HT-29 (cell line): ENCODE results near the gene LAMP2. TPM values are rescaled to one million over a fixed set of nuclear protein-coding genes. Genes with fewer than 3 reads are reported as not detected.
"Not testable (repeated sequence)": the region's sequence is repeated elsewhere in the genome, so short reads cannot be mapped to it uniquely, and the experiment has no call there.

ENCODE experiments used
- DNase-seq: peaks from one replicate; pipeline ENCODE4 v3.0.0-alpha.2; 2015; ENCODE audit warnings: low spot score
- total RNA-seq: library from RNA; depleted of rRNA; stranded (reverse); fragments of >200 nt; shearing (Covaris generic); gene quantifications from 2 replicates; pipeline ENCODE4 v1.2.3, GENCODE V29; 2014; rRNA removed

Gene LAMP2
- total RNA-seq: 16.1 and 21.8 TPM in 2 replicates

DNA sequence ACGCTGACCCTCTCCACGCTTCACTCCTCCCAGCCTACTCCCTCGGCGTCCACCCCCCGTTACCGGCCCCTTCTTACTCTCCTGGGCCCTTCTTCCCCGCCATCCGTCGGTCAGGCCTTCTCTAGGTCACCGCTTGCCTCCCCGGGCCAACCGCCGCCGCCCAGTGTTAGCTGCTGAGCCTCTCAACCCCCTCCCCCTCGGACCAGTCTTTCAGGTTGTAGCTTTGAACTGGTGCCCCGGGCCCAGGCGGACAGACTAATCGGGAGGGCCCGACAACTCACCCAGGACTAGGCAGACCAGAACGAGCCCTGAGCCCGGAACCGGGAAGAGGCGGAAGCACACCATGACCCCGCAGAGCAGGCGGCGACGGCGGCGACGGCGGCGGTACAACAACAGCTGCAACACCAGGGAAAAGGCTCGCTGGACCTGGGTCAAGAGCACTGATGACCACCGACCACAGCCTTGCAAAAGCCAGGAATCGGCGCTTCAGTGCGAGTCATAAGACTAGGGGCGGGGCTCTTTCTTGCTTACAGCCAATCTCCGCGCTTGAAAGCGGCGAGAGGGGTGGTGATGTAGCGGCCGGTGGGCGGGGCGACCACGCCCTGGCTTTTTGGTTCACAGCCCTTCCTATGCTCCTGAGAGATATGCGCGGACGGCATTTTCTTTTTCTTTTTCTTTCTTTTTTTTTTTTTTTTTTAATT lies at the start of gene LAMP2:
TSS of gene LAMP2 (minus strand) at position 472 of the 701 bp plus-strand sequence. CDS start at position 345, 127 bp downstream.
- DNase-seq: peak; percentile 85

DNA sequence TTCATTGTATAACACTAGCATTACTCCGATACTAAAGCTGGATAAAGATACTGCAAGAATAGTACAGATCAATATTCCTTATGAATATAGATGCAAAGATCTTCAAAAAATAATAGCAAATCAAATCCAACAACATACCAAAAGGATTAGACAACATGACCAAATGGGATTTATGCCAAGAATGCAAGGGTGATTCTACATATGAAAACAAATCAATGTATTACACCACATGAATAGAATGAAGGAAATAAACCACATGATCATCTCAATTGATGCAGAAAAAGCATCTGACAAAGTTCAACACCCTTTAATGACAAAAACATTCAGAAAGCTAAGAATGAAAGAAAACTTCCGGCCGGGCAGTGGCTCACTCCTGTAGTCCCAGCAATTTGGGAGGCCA lies 48.8 kb upstream of the LAMP2 start:
- DNase-seq: no peak

- DNase-seq: peak; percentile 48
Observed at GRCh38 chrX:120514236-120514635, 45.1 kb upstream of the LAMP2 start.

DNA sequence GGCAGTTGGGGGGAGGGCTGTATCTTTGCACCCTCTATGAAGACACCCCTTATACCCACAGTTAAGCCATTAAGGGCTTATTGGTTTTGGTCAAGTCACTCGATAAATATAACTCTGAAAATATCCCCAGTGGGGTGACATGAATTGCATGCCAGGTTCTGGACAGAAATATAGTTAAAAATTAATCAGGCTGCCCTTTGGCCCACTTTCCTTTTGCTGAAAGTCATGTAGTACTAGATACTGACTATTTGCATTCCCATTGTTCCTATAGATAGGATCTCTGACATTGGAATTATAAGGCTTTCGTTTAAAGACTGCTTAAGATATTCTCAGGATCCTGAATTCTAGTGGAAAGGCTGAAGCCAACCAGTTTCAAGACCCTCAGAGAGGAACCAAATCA lies 43.5 kb upstream of the LAMP2 start:
- peak; percentile 11 for DNase-seq

- DNase-seq: no peak
Observed at GRCh38 chrX:120512222-120512621, 43.1 kb upstream of the LAMP2 start.

DNA sequence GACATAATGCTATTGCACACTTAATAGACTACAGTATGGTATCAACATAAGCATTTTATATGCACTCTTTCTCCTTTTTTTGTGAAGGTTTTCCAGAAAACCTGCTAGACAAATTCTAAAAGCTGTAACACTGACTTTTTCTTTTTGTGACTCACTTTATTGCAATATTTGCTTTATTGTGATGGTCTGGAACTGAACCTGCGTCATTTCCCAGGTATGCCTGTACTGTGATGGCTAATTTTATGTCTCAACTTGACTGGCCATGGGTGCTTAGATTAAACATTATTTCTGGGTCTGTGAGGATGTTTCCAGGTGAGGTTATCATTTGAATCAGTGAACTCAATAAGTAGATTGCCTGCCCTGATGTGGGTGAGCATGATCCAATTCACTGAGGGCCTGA lies 35.5 kb upstream of the LAMP2 start:
- DNase-seq: no peak

DNA sequence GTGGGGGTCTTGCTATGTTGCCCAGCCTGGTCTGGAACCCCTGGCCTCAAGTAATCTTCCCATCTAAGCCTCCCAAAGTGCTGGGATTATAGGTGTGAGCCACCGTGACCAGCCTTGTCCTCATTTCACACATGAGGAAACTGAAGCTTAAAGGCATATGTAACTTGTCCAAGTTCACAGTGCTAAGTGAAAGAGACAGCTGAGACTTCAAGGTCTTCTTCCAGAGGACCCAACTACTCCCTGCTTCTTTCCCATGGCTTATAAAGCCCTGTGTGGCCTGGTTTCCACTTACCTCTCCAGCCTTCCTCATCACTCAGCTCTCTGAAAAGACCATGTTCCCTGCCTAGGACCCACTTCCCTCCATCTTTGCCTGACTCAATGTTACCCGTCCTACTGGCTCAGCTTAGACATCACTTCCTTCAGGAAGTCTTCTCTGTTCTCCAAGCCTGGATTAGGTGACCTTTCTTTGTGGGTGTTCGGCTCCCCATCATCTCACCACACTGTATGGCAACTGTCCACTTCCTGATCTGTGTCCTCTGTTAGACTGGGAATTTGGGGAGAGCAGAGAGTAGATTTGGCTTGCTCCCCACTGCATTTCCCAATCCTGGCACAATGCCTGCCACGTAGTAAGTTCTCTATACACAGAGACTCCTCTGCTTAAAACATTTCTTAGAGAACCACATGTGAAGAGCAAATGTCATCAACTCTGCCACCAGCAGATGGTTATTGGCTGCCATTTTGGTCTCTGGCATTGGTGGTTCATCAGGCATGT lies 30.4 kb upstream of the LAMP2 start:
- no peak for DNase-seq

DNA sequence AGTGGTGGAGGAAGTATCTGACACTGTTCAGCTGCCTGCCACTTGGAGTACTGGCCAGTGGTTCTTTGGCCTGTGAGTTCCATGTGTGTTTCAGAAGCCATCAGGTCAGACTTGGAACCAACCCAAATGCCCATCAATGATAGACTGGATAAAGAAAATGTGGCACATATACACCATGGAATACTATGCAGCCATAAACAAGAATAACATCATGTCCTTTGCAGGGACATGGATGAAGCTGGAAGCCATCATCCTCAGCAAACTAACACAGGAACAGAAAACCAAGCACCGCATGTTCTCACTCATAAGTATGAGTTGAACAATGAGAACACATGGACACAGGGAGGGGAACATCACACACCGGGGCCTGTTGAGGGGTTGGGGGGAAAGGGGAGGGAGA lies 21.0 kb upstream of the LAMP2 start:
- DNase-seq: not testable (repeated sequence)

DNA sequence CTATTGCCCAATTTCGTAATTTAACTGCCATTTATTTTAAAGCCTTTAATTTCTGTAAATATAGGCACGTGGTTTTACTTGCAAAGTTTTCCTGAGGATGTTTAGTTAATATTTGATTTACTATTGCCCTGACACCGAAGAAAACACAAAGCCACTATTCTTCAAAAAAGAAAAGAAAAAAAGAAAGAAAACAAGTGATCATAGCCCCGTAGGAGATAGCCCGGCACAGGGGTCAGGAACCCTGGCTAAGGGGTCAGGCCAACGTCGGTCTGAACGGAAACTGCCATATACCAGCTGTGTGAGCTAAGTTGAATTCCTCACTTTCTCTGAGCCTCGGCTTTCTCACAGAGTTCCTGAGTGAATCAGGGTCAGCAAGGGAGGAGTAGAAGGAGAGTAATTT lies 17.7 kb upstream of the LAMP2 start:
- DNase-seq: no peak

DNA sequence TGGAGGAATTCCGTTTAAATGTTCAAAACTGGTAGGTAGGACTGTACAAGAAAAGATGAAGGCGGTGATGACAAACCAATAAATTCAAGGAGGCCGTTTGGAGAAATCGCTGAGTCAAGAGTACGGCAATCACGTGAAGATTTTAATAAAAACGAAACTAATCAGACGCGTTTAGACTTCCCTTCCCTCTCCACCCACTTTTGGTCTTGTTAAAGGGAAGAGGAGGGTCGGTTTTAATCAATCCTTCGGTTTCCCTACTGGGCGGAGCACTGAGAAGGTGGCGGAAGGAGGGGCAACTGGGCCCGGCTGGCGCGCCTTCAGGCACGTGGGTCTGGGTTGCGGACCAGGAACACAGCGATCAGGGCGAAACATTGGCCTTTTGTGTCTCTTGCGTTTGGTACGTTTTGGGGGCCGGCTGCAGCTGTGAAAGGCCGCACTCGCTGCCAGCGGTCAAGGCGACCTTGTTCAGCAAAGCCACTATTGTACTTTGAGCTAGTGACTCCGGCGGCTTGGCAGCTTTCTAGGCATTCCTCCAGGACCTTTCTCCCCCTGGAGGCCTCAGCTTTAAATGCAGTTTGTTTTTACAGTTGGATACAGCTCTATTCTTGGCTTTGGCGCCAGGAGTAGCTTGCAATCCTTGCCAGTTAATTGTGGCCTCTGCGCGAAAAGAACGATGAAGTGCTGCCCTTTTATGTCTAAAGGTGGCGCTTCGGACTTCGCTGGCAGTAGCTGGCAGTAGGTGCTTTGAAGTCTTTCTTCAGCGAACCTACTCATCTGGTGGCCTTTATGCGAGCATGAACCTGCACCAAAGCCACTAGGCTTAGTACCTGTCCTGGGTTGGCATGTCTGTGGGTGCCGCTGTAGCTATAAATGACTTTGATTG lies 16.8 kb upstream of the LAMP2 start:
- peak; percentile 91 for DNase-seq

GRCh38 chrX:120485315-120485637 lies 16.2 kb upstream of the LAMP2 start:
- DNase-seq: no peak

- no peak for DNase-seq
Observed at GRCh38 chrX:120477453-120477852, 8.4 kb upstream of the LAMP2 start.

- DNase-seq: no peak
Observed at GRCh38 chrX:120476714-120477113, 7.6 kb upstream of the LAMP2 start.

GRCh38 chrX:120475447-120475846 lies 6.4 kb upstream of the LAMP2 start:
- peak; percentile 19 for DNase-seq

DNA sequence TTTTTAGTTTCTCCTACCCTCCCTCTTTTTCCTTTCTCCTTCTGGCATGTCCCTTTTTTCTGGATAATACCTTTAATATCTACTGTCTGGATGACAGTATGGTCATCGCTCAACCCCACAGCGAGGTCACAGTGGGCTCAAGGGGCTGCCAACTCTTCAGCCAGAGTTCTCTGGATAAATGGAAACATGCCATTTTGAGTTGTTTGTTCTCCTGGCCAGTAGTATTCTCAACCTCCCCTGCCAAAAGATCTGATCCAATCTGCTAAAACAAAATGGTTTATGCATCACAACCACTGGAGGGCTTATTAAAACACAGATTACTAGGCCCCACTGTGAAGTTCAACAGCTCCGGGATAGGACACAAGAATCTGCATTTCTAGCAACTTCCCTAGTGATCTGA lies 5.0 kb upstream of the LAMP2 start:
- no peak for DNase-seq

DNA sequence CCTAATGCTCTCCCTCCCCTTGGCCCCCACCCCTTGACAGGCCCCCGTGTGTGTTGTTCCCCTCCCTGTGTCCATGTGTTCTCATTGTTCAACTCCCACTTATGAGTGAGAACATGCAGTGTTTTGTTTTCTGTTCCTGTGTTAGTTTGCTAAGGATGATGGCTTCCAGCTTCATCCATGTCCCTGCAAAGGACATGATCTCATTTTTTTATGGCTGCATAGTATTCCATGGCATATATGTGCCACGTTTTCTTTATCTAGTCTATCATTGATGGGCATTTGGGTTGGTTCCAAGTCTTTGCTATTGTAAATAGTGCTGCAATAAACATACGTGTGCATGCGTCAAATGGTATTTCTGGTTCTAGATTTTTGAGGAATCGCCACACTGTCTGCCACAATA lies 561 bp upstream of the LAMP2 start:
- DNase-seq: not testable (repeated sequence)

- no peak for DNase-seq
Observed at GRCh38 chrX:120468479-120468824, 644 bp downstream of the LAMP2 start.

- DNase-seq: no peak
Observed at GRCh38 chrX:120468071-120468470, 1.0 kb downstream of the LAMP2 start.

DNA sequence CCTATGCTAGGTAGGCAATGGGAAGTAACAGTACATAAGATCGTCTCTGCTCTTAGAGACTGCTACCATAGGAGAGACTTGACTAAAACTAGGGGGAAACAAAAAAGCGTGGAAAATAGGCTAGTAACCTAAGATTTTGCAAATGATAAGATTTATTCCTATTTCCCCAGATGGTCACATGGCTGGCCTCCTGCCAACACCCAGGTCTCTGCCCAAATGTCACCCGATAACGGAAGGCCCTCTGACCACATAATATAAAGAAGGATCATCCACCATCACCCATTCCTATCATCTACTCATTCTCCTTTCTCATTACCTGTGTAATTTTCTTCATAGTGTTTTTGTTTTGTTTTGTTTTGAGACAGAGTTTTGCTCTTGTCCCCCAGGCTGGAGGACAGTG lies 4.7 kb downstream of the LAMP2 start:
- no peak for DNase-seq

DNA sequence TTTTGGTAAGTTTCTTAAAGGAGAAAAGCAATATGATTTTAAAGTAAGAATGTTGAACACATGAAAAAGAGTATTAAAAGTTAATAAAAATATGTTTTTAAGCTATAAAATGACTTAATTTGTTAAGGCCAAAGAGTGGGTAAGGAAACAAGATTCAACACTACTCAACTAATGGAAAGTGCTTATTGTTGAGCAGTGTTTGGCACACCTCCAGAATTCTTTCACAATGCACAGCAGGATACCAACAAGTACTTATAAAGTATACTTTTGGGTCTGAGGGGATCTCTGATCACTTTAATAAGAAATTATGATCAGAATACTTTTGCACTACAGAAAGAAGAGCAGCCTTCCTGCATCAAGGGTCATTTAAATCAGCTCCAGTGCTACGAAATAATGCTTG lies 5.9 kb downstream of the LAMP2 start:
- DNase-seq: no peak

DNA sequence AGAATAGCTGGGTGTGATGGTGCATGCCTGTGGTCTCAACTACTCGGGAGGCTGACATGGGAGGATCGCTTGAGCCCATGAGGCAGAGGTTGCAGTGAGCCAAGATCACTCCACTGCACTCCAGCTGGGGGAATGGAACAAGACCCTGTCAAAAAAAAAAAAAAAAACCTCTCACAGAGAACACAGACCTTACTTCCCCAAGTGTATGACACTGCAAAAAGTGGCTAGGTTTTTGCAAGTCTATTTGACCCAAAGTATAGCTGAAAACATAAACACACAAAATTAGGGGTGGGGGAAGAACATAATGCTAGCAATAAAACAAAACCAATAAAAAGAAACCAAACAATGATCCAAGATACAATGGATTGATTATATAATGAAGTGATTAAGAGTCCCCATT lies 6.7 kb downstream of the LAMP2 start:
- DNase-seq: no peak

DNA sequence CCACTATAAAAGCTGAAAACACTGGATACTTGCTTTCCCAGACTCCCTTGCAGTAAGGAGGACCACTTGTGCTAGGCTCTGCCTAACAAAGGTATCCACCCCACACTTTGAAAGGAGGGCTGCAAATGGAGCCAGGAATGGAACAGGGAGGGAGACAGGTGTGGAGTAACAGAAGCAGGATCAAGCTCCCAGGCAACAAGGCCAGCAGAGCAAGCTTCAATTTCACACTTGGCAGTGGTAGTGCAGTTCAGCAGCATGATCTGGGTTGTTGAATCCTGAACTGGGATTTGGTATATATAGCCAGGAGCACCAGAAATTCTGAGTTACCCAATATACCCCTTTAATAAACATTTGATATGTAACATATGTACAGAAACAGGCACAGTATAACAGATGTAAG lies 9.8 kb downstream of the LAMP2 start:
- no peak for DNase-seq
